ENCODE data around the gene SPPL2B. TPM values are rescaled to one million over a fixed set of nuclear protein-coding genes. Genes with fewer than 3 reads are reported as not detected.

Gene SPPL2B
- total RNA-seq, 2 donors from 2014 or later = 75.8 to 202 TPM

DNA sequence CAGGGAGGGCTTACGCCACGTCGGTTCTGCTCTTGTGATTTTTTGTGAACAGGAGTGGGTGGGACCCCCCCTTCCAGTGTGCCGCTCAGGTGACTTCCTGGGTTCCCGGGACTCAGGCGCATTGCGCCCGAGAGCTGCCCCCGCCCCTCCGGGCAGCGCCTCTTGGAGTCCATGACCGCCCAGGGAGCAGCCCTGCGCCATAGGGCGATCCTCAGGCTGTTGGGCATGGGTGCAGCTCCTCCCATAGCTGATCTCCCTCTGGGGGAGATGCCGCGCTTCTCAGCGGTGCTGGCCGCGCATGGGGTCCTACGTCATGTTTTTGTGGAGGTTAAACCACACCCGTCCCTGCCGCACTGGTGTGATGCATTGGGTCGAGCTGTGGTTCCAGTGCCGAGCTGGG is 23.6 kb downstream of the SPPL2B start:
- intact Hi-C loops (cut with DNase I) = no loop called here
- H3K4me1 ChIP-seq = no peaks in the 10 kb centered on the region
- TF ChIP-seq, protein P1, sequence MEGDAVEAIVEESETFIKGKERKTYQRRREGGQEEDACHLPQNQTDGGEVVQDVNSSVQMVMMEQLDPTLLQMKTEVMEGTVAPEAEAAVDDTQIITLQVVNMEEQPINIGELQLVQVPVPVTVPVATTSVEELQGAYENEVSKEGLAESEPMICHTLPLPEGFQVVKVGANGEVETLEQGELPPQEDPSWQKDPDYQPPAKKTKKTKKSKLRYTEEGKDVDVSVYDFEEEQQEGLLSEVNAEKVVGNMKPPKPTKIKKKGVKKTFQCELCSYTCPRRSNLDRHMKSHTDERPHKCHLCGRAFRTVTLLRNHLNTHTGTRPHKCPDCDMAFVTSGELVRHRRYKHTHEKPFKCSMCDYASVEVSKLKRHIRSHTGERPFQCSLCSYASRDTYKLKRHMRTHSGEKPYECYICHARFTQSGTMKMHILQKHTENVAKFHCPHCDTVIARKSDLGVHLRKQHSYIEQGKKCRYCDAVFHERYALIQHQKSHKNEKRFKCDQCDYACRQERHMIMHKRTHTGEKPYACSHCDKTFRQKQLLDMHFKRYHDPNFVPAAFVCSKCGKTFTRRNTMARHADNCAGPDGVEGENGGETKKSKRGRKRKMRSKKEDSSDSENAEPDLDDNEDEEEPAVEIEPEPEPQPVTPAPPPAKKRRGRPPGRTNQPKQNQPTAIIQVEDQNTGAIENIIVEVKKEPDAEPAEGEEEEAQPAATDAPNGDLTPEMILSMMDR (IDR thresholded peaks at IDR 0.05) = no peak
- no peak for TF ChIP-seq POLR2A (IDR thresholded peaks at IDR 0.05)
- ATAC-seq (no peak), DNase-seq (no peak)
- no peak overlapping the region for H3K27ac ChIP-seq
- H3K9me3 ChIP-seq = no peaks in the 10 kb centered on the region
- no peaks in the 10 kb centered on the region for H3K36me3 ChIP-seq (replicated peaks in 1 of 2; ENCODE audit: insufficient read depth in 1 of 2, low read depth in 2 of 2)
- H3K27me3 ChIP-seq = no peaks in the 10 kb centered on the region
- no peak overlapping the region for H3K4me3 ChIP-seq
- 70 to 95% methylated on average over 2 to 22 of the region's 24 CpGs for WGBS, 2 donors

DNA sequence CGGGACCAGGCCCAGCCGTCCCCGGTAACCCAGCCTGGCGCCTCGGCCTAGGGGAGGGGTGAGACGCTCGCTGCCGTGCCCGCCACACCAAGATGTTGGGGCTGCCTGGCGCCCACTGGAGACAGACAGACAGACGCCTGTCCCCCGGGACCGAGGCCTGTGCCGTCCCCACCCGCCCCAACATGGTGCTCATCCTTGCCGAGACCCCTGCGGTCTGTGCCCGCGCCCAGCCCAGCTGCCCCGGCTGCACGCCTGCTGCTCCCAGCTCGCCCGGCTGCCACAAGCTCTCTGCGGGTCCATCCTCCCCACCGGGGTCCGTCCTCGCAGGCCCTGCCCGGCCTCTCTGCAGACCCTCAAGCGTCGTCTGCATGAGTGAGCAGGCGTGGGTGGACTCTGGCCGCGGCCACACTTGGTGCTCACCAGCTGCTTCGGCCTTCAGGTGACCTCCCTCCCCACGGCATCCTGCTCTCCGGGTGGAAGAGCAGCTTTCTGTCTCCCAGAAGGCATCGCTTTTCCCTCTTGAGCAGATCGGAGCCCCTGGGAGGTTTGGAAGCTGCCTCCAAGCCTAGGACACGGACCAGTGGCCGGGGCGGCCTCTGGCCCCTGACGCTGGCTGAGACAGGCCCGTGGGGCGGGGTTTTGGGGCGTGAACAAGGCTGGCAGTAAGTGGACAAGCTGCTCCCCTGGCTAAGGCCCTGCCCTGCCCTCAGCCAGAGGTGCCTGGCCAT is 24.8 kb downstream of the SPPL2B start:
- 92 to 95% methylated on average over 9 to 28 of the region's 45 CpGs for WGBS, 2 donors
- intact Hi-C loops (cut with DNase I) = no loop called here
- Histone ChIP-seq H3K27me3 (no peaks in the 10 kb centered on the region), H3K9me3 (no peaks in the 10 kb centered on the region), H3K36me3 (replicated peaks in 1 of 2; ENCODE audit: insufficient read depth in 1 of 2, low read depth in 2 of 2) (no peaks in the 10 kb centered on the region), H3K4me3 (no peak overlapping the region), H3K4me1 (no peaks in the 10 kb centered on the region), H3K27ac (no peak overlapping the region)
- ATAC-seq (no peak), DNase-seq (no peak)
- TF ChIP-seq POLR2A (IDR thresholded peaks at IDR 0.05) = no peak
- TF ChIP-seq, protein P1 (IDR thresholded peaks at IDR 0.05) = no peak

DNA sequence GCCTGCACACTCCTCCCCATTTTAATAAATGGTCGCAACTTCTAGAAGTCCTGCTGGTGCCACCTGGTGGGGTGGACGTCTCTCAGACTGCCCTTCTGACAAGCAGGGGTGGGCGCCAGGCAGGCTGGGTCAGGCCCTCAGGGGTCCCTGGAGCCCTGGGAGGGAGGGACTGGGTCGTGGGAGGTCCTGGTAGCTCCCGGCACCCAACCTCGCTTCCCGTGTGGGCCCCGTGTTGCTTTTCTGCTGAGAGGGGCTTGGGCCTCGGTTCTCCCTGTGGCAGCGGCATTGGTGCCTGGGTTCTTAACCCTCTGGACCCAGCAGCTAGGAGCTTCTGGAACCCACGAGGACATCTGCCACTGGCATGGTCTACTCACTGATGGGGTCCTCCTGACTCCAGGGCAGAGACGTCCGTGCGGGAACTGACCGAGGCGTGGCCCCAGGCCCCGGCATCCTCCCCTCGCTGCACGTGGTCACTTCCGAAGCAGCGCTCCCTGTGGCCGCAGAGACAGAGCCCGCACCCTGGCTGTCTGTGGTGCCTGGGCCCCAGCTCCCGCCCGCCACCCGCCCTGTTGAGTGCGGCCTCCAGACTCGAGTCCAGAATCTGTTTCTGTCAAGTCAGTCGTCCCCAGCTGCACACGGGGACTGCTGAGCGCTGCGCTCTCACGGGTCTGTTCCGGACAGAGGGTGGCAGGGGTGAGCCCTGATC is 25.6 kb downstream of the SPPL2B start:
- no peaks in the 10 kb centered on the region for H3K9me3 ChIP-seq
- 94 to 100% methylated on average over 2 to 34 of the region's 34 CpGs for WGBS, 2 donors
- no peaks in the 10 kb centered on the region for H3K27me3 ChIP-seq
- no peak for TF ChIP-seq POLR2A (IDR thresholded peaks at IDR 0.05)
- TF ChIP-seq, protein P1 (IDR thresholded peaks at IDR 0.05) = no peak
- ATAC-seq (no peak), DNase-seq (no peak)
- no peak overlapping the region for H3K4me3 ChIP-seq
- no peak overlapping the region for H3K27ac ChIP-seq
- no peaks in the 10 kb centered on the region for H3K36me3 ChIP-seq (replicated peaks in 1 of 2; ENCODE audit: insufficient read depth in 1 of 2, low read depth in 2 of 2)
- H3K4me1 ChIP-seq = no peaks in the 10 kb centered on the region
- intact Hi-C loops (cut with DNase I) = no loop called here

DNA sequence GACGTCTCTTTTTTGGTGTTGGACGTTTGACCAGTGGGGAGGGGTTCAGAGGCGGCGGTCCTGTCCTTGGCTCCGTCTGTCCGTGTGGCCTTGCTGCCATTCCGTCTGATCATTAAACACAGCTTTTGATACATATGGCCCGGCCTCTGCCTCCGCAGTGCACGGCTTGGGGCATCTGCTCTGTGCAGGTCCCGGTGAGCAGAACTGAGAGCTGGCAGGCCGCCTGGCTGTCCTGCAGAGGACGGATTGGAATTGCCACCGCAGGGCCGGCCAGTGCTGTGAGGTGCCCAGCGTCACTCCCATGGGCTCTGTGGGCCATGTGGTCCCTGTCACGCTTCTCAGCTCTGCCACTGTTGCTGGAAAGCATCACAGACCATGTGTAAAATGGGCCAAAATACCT is 26.2 kb downstream of the SPPL2B start:
- WGBS, 2 donors = 78 to 86% methylated on average over 8 to 17 of the region's 17 CpGs
- TF ChIP-seq POLR2A (IDR thresholded peaks at IDR 0.05) = no peak
- TF ChIP-seq, protein P1 (IDR thresholded peaks at IDR 0.05) = no peak
- ATAC-seq (no peak), DNase-seq (no peak)
- Histone ChIP-seq H3K4me3 (no peak overlapping the region), H3K4me1 (no peaks in the 10 kb centered on the region), H3K9me3 (no peaks in the 10 kb centered on the region), H3K27me3 (no peaks in the 10 kb centered on the region), H3K36me3 (replicated peaks in 1 of 2; ENCODE audit: insufficient read depth in 1 of 2, low read depth in 2 of 2) (no peaks in the 10 kb centered on the region), H3K27ac (no peak overlapping the region)
- intact Hi-C loops (cut with DNase I) = no loop called here

Data from body of pancreas (tissue), 4 donors.